ENCODE data around the gene CEACAM19. TPM values are rescaled to one million over a fixed set of nuclear protein-coding genes. Genes with fewer than 3 reads are reported as not detected.
"Not testable (repeated sequence)": the region's sequence is repeated elsewhere in the genome, so short reads cannot be mapped to it uniquely, and the experiment has no call there.

The CEACAM19 gene, protein sequence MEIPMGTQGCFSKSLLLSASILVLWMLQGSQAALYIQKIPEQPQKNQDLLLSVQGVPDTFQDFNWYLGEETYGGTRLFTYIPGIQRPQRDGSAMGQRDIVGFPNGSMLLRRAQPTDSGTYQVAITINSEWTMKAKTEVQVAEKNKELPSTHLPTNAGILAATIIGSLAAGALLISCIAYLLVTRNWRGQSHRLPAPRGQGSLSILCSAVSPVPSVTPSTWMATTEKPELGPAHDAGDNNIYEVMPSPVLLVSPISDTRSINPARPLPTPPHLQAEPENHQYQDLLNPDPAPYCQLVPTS
- total RNA-seq: 1 to 10 TPM; 2.5 to 5.1 (median 3.7) TPM

DNA sequence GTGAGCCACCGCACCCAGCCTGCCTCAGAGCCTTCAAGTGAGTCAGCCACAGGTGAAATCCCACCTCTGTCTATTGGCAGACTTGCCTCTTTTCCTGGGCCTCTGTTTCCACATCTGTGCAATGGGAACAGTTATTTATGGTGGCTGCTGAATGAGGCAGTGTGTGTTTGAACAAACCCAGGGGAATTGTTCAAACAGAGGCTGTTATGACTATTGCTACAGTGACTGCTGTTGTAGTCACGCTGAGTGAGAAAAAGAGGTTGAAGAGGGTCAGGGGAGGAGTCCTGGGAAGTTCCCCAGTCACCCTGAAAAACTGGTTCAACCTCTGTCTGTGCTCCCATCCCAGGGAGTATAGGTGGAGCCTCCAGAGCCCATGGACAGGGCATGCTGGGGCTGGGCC lies at the start of gene CEACAM19:
CEACAM19 (plus strand) TSS at position 83 of the 400 bp plus-strand sequence. CDS start 450 bp downstream, outside the sequence.
- H3K4me3 ChIP-seq: no peak within 1 kb of the TSS
- H3K27ac ChIP-seq (replicated peaks in 1 of 4): no peak within 1 kb of the TSS
- DNase-seq (ENCODE audit: extremely low spot score): no peak
- no peaks in the 10 kb centered on the region for H3K4me1 ChIP-seq
- no peaks in the 10 kb centered on the region for H3K27me3 ChIP-seq
- TF ChIP-seq POLR2AphosphoS5 (IDR thresholded peaks at IDR 0.05): no peak
- TF ChIP-seq, protein P1, sequence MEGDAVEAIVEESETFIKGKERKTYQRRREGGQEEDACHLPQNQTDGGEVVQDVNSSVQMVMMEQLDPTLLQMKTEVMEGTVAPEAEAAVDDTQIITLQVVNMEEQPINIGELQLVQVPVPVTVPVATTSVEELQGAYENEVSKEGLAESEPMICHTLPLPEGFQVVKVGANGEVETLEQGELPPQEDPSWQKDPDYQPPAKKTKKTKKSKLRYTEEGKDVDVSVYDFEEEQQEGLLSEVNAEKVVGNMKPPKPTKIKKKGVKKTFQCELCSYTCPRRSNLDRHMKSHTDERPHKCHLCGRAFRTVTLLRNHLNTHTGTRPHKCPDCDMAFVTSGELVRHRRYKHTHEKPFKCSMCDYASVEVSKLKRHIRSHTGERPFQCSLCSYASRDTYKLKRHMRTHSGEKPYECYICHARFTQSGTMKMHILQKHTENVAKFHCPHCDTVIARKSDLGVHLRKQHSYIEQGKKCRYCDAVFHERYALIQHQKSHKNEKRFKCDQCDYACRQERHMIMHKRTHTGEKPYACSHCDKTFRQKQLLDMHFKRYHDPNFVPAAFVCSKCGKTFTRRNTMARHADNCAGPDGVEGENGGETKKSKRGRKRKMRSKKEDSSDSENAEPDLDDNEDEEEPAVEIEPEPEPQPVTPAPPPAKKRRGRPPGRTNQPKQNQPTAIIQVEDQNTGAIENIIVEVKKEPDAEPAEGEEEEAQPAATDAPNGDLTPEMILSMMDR (IDR thresholded peaks at IDR 0.05): no peak
- no peak for TF ChIP-seq EP300 (IDR thresholded peaks at IDR 0.05)
- no peak for TF ChIP-seq POLR2A (IDR thresholded peaks at IDR 0.05; ENCODE audit: low read depth)
- intact Hi-C loops (cut with DNase I): no loop called here
- peaks cover 0 to 14% (median 4%) of the 10 kb centered on the region in 4 donors for H3K36me3 ChIP-seq
- H3K9me3 ChIP-seq: no peaks in the 10 kb centered on the region
- whole genome bisulfite sequencing: 92% methylated on average over 2 of the region's 2 CpGs

DNA sequence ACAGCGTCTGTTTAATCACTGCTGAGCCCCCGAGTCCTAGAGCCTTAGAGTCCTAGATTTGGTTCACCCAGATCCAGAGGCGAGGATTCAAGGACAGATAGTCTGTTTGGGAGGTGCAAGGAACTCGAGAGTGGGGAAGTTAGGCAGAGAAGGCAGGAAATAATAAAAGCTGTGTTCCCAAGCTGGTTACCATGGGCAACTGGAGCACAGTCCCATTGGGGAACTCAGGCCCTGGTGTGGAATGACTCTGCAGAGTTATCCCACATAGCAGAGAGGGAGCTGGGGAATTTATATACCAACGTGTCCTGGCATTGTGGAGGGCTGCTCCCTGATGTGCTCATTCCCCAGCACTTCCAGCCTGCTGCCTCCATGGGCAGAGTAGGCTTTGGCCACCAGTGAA lies 48.2 kb upstream of the CEACAM19 start:
- no peaks in the 10 kb centered on the region for H3K36me3 ChIP-seq
- DNase-seq (ENCODE audit: extremely low spot score): no peak
- H3K27me3 ChIP-seq: no peaks in the 10 kb centered on the region
- intact Hi-C loops (cut with DNase I): no loop called here
- TF ChIP-seq EP300 (IDR thresholded peaks at IDR 0.05): no peak
- TF ChIP-seq POLR2AphosphoS5 (IDR thresholded peaks at IDR 0.05): no peak
- TF ChIP-seq, protein P1 (IDR thresholded peaks at IDR 0.05): no peak
- TF ChIP-seq POLR2A (IDR thresholded peaks at IDR 0.05; ENCODE audit: low read depth): no peak
- H3K4me1 ChIP-seq: peaks cover 8 to 17% (median 13%) of the 10 kb centered on the region in 4 donors
- WGBS: 68% methylated on average over 5 of the region's 5 CpGs
- no peaks in the 10 kb centered on the region for H3K9me3 ChIP-seq
- H3K27ac ChIP-seq (replicated peaks in 1 of 4): peak overlapping the region in 1 of 4 donors; percentile 24
- H3K4me3 ChIP-seq: no peak overlapping the region

DNA sequence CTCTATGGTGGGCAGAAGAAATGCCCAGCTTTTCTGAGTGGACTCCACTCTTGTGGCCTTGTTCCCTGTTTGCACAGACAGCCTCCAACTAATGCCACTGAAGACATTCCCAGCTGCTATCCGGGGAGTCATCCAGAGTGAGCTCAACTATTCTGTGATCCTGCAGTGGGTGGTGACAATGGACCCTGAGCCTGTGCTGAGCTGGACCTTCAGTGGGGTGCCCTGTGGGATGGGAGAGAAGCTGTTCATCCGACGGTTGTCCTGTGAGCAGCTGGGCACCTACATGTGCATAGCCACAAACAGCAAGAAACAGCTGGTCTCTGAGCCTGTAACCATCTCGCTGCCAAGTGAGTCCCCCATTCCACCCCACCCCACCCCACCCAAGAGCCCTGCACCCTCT lies 47.7 kb upstream of the CEACAM19 start:
- Histone ChIP-seq H3K9me3 (no peaks in the 10 kb centered on the region), H3K27me3 (no peaks in the 10 kb centered on the region), H3K4me3 (no peak overlapping the region), H3K4me1 (peaks cover 8 to 17% (median 13%) of the 10 kb centered on the region in 4 donors), H3K36me3 (no peaks in the 10 kb centered on the region), H3K27ac (replicated peaks in 1 of 4) (no peak overlapping the region)
- TF ChIP-seq POLR2AphosphoS5 (IDR thresholded peaks at IDR 0.05) (no peak), POLR2A (IDR thresholded peaks at IDR 0.05; ENCODE audit: low read depth) (no peak), EP300 (IDR thresholded peaks at IDR 0.05) (no peak)
- TF ChIP-seq, protein P1 (IDR thresholded peaks at IDR 0.05): no peak
- intact Hi-C loops (cut with DNase I): no loop called here
- DNase-seq (ENCODE audit: extremely low spot score): no peak
- WGBS: 90% methylated on average over 4 of the region's 4 CpGs

DNA sequence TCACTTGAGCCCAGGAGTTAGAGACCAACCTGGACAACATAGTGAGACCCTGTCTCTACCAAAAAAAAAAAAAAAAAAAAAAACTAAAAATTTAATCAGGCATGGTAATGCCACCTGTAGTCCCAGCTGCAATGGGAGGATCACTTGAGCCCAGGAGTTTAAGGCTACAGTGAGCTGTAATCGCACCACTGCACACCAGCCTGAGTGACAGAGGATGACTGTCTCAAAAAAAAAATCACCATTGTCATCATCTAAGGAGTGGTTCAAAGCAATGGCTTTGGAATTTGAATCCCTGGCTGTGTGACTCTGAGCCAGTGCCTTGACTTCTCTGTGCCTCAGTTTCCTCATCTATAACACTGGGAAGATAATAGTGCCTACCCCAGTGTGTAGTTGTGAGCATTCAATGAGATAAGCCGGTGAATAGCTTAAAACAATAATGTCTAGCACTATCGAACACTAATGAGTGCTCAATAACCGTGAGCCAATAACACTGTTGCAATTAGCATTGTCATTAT lies 46.4 kb upstream of the CEACAM19 start:
- H3K4me3 ChIP-seq: no peak overlapping the region
- no peaks in the 10 kb centered on the region for H3K36me3 ChIP-seq
- no peak for DNase-seq (ENCODE audit: extremely low spot score)
- H3K9me3 ChIP-seq: no peaks in the 10 kb centered on the region
- no peaks in the 10 kb centered on the region for H3K27me3 ChIP-seq
- TF ChIP-seq POLR2AphosphoS5 (IDR thresholded peaks at IDR 0.05) (no peak), POLR2A (IDR thresholded peaks at IDR 0.05; ENCODE audit: low read depth) (no peak), EP300 (IDR thresholded peaks at IDR 0.05) (no peak)
- TF ChIP-seq, protein P1 (IDR thresholded peaks at IDR 0.05): no peak
- peaks cover 8 to 17% (median 13%) of the 10 kb centered on the region in 4 donors for H3K4me1 ChIP-seq
- WGBS: 92% methylated on average over 4 of the region's 4 CpGs
- intact Hi-C loops (cut with DNase I): no loop called here
- no peak overlapping the region for H3K27ac ChIP-seq (replicated peaks in 1 of 4)

DNA sequence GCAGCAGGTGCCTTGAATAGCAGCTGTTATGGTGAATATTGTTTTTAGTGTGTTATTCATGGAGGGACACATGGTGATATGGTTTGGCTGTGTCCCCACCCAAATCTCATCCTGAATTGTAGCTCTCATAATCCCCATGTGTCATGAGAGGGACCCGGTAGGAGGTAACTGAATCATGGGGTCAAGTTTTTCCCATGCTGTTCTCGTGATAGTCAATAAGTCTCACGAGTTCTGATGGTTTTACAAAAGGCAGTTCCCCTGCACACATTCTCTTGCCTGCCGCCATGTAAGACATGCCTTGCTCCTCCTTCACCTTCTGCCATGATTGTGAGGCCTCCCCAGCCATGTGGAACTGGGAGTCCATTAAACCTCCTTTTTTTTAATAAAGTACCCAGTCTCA lies 45.6 kb upstream of the CEACAM19 start:
- H3K4me3 ChIP-seq; intact Hi-C loops (cut with DNase I); H3K27me3 ChIP-seq; DNase-seq (ENCODE audit: extremely low spot score); H3K36me3 ChIP-seq; H3K9me3 ChIP-seq: not testable (repeated sequence)
- Histone ChIP-seq H3K27ac (replicated peaks in 1 of 4) (peak overlapping the region in 1 of 4 donors; percentile 5), H3K4me1 (peaks cover 8 to 17% (median 13%) of the 10 kb centered on the region in 4 donors)
- WGBS: 68% methylated on average over 4 of the region's 4 CpGs
